HG03139 (cell line): ENCODE measurements around the gene AMDHD2.
"Not testable (repeated sequence)": the region's sequence is repeated elsewhere in the genome, so short reads cannot be mapped to it uniquely, and the experiment has no call there.

Experiments used
- ATAC-seq: cut with Tn5 transposase; IDR thresholded peaks from one replicate; pipeline ENCODE4 v1.9.1; 2021; ENCODE audit not compliant: unreplicated experiment

Gene AMDHD2, protein sequence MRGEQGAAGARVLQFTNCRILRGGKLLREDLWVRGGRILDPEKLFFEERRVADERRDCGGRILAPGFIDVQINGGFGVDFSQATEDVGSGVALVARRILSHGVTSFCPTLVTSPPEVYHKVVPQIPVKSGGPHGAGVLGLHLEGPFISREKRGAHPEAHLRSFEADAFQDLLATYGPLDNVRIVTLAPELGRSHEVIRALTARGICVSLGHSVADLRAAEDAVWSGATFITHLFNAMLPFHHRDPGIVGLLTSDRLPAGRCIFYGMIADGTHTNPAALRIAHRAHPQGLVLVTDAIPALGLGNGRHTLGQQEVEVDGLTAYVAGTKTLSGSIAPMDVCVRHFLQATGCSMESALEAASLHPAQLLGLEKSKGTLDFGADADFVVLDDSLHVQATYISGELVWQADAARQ

DNA sequence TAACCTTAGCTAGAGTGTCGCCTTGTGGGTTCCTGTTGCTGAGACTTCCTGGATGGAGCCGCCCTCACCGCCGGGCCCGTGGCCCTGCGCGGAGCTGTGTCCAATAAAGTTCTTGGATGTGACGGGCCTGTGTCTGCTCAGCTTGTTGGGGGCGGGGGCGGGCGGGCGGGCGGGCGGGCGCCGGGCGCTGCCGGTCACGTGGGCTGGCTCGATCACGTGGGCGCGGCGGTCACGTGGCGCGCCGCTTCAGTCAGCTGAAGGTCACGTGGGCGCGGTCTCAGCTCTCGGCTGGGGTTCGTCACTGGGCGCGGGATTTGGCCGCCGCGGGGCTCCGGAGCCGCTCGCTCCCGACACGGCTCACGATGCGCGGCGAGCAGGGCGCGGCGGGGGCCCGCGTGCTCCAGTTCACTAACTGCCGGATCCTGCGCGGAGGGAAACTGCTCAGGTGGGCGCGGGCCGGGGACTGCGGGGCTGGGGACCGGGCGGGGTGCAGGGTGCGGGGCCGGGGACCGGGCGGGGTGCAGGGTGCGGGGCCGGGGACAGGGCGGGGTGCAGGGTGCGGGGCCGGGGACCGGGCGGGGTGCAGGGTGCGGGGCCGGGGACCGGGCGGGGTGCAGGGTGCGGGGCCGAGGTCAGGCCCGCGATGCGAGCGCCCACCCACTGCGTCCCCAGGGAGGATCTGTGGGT, at the start of gene AMDHD2:
AMDHD2 (plus strand) TSS at position 275 of the 687 bp plus-strand sequence; CDS start at position 363, 88 bp downstream.
- peak; percentile 41 for ATAC-seq

- ATAC-seq, result no peak
These were observed 49.6 kb upstream of the AMDHD2 start for GRCh38 chr16:2470603-2471015.

DNA sequence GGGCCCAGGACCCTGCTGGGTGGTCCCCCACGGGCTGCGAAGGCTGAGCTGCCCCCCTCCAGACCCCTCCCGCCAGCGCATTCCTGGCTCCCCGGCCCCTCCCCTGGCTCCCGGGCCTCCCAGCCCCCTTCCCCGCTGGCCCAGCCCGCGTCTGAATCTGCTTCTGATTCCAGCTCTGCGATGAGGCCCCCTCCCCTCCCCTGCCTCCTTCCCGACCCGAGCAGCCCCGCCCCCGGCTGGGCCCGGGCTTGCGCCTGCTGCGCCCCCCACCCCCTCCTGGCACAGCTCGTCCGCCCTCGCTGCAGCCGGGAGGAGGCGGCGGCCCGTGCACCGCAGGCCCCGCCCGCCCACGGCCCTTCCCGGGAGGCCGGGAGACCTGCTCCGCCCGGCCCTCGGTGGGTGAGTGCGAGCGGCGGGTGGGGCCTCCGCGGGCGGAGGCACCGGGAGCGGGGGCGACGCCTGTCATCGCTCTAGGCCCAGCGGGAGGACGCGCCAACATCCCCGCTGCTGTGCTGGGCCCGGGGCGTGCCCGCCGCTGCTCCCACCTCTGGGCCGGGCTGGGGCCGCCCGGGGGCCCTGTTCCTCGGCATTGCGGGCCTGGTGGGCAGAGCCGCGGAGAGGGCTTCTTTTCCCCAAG, 49.0 kb upstream of the AMDHD2 start, which contains the start of gene NTN3:
NTN3 (plus strand) TSS at position 282 of the 637 bp plus-strand sequence. CDS start 405 bp downstream, outside the sequence.
- no peak for ATAC-seq

DNA sequence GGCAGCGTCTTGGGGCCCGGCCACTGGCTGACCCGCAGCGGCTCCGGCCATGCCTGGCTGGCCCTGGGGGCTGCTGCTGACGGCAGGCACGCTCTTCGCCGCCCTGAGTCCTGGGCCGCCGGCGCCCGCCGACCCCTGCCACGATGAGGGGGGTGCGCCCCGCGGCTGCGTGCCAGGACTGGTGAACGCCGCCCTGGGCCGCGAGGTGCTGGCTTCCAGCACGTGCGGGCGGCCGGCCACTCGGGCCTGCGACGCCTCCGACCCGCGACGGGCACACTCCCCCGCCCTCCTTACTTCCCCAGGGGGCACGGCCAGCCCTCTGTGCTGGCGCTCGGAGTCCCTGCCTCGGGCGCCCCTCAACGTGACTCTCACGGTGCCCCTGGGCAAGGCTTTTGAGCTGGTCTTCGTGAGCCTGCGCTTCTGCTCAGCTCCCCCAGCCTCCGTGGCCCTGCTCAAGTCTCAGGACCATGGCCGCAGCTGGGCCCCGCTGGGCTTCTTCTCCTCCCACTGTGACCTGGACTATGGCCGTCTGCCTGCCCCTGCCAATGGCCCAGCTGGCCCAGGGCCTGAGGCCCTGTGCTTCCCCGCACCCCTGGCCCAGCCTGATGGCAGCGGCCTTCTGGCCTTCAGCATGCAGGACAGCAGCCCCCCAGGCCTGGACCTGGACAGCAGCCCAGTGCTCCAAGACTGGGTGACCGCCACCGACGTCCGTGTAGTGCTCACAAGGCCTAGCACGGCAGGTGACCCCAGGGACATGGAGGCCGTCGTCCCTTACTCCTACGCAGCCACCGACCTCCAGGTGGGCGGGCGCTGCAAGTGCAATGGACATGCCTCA, 48.3 kb upstream of the AMDHD2 start:
- ATAC-seq, result no peak

DNA sequence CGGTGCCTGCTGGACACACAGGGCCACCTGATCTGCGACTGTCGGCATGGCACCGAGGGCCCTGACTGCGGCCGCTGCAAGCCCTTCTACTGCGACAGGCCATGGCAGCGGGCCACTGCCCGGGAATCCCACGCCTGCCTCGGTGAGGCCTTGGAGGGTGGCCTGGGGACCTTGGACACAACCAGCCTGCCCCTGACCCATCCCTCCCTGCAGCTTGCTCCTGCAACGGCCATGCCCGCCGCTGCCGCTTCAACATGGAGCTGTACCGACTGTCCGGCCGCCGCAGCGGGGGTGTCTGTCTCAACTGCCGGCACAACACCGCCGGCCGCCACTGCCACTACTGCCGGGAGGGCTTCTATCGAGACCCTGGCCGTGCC, 47.7 kb upstream of the AMDHD2 start:
- ATAC-seq, result no peak

DNA sequence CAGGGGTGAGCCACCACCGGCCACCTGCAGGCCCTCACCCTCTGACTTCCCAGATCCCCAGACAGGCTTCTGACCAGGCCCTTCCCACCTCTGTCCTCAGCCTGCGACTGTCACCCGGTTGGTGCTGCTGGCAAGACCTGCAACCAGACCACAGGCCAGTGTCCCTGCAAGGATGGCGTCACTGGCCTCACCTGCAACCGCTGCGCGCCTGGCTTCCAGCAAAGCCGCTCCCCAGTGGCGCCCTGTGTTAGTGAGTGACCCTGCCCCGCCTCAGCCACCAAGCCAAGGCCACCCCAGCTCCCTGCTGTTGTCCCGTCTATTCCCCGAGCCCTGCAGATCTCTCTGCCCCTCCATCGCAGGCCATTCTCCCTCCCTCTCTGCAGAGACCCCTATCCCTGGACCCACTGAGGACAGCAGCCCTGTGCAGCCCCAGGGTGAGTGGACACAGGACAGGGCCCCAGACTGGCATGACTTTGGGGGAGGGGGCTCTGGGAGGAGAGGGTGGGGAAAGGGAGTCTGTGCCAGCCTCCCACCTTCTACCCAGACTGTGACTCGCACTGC, 47.2 kb upstream of the AMDHD2 start:
- ATAC-seq, result no peak

GRCh38 chr16:2473446-2473926, 46.7 kb upstream of the AMDHD2 start:
- ATAC-seq, result no peak

- ATAC-seq, result no peak
These were observed 45.9 kb upstream of the AMDHD2 start for GRCh38 chr16:2473999-2474876.

DNA sequence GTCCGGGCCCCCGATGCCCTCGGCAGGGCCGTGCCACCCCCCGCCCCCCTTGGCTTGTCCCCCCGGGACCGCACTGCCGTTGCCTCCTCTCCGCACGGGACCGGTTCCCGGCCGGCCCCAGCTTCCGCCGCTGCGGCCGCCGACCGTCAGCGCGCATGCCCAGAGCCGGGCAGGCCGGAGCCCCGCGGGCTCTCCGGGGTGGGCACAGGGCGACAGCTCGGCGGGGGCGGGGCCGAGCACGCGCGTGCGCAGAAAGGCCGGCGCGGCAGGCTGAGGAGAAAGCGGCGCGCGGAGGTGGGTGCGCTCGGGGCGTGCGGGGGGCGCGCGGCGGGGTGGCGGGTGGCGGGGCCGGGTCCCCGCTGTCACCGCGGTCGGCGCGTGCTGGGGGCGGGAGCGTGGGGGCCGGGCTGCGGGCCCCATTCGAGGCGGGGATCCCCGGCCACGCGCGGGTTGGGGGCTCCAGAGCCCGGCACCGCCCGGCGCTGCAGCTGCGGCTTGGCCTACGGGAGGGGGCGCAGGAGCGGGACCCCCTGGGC, 45.2 kb upstream of the AMDHD2 start, which contains the start of gene TBC1D24:
TBC1D24 (plus strand) TSS at position 251 of the 536 bp plus-strand sequence. CDS start 21,022 bp downstream, outside the sequence.
- ATAC-seq, result no peak

DNA sequence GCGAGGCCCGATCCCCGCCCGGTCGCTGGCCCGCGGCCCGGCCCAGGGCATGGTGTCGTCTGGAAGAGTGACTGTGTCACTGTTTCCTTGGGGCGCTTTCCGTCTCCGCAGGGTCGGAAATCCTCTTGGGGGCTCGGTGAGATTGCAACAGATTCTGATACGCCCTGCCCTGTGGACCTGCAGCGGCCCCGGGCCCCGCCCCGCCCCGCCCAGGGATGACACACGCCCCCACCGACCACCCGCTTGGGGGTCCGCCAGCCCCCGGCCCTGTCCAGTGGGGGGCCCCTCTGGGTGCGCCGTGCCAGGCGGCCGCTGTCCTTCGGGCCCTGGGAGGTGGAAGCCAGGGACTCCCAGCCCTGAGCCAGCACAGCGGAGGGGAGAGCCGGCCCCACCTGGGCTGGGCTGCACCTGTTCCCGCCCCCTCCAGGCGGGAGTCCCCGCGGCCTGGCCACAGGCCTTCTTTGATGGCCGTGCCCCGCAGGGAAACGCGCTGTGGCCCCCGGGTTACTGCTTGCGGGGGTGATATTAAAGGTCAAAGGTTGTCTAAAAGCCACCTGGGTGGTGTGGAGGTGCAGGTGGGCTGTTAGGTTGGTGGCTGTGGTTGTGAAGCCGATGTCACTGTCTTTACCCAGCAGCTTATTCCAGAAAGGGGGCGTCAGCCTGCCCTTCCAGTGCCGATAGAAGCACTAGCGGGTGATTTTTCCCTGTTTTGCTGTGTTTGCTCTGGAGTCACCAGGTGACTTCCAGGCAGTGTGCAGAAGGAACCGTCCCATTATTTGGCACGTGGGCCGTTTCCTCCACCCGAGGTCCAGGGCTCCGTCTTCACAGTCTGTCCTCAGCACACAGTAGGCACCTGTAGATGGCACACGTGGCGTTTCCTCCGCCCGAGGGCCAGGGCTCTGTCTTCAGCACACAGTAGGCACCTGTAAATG, 44.5 kb upstream of the AMDHD2 start:
- ATAC-seq, result no peak

DNA sequence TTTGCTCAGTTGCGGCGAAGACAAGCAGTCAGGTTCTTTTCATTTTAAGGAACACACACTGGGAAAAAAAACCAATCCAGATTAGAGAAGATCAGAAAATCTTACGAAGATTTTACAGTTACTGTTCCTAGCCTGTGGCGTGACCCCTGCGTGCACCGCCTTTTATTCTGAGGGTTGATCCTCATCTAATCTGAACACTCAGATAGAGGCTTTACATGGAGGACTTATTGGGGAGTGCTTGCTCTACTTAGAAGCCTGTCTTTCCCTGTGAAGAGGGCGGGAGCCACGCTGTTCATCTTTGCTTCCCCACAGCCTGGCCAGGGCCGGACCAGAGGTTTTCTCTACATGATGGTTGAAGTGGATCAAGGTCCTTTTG, 43.8 kb upstream of the AMDHD2 start:
- no peak for ATAC-seq

- ATAC-seq, result no peak
These were observed 43.4 kb upstream of the AMDHD2 start for GRCh38 chr16:2476741-2477140.

DNA sequence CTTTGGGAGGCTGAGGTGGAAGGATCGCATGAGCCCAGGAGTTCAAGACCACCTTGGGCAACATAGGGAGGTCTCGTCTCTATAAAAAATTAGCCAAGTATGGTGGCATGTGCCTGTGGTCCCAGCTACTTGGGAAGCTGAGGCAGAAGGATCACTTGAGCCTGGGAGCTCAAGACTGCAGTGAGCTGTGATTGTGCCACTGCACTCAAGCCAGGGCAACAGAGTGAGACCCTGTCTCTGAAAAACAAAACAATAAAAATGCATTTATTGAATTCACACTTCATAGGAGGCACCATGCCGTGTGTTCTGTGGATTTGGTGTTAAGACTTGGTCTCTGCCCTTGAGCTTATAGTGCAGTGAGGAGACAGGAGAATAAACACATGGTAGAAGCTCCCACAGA, 42.8 kb upstream of the AMDHD2 start:
- ATAC-seq, result no peak

- no peak for ATAC-seq
These were observed 41.9 kb upstream of the AMDHD2 start for GRCh38 chr16:2478279-2478678.

DNA sequence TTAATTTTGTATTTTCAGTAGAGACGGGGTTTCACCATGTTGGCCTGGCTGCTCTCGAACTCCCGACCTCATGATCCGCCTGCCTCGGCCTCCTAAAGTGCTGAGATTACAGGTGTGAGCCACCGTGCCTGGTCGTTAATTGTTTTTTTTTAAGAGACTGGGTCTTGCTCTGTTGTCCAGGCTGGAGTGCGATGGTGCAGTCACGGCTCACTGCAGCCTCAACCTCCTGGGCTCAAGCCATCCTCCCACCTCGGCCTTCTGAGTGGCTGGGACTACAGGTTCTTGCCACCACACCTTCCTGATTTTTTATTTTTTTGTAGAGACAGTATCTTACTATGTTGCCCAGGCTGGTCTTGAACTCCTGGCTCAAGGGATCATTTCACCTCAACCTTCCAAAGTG, 40.2 kb upstream of the AMDHD2 start:
- ATAC-seq, result not testable (repeated sequence)

DNA sequence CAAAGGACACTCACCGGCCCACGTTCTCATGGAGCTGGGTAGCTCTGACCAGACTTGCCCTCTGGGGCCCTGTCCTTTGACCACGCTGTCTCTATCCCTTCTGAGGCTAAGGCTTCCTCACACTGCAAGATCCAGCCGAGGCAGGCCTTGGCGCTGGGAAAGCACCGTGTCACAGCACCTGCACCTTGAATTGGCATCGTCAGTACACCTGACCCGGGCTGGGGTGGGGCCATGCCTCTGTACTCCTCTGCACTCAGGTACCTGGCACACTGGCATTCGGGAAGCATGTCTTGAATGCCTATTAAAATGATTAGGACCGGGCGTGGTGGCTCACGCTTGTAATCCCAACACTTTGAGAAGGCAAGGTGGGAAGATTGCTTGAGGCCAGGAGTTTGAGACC, 39.2 kb upstream of the AMDHD2 start:
- ATAC-seq, result no peak

DNA sequence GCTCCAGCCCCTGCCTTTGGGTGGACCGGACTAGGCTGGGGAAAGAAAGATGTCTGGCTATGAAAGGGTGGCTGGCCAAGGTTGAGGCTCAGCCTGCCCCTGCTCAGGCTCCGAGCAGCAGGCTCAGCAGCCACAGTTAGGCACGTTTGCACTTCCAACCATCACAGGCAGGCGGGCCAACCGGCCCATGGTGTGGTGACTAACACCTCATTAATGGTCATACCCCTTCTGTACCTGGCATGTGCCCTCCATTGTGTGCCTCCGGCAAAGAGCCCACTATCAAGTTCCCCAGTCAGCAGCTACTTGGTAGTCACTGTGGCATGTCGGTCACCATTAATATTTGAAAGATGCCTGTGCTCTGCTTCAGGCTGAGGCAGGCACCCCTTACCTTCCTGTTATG, 38.5 kb upstream of the AMDHD2 start:
- no peak for ATAC-seq

- ATAC-seq, result no peak
These were observed 37.9 kb upstream of the AMDHD2 start for GRCh38 chr16:2482249-2482648.
